Retina (tissue), 1 donor: Measurements from ENCODE around the gene ABCA7.
A peak's percentile ranks its signal among the peaks of the same experiment; 100 is the strongest.
"Not testable (repeated sequence)": the region's sequence is repeated elsewhere in the genome, so short reads cannot be mapped to it uniquely, and the experiment has no call there.

Source experiments
- DNase-seq: peaks from one replicate; pipeline ENCODE4 v3.0.0-alpha.2; 2016

The ABCA7 gene

DNA sequence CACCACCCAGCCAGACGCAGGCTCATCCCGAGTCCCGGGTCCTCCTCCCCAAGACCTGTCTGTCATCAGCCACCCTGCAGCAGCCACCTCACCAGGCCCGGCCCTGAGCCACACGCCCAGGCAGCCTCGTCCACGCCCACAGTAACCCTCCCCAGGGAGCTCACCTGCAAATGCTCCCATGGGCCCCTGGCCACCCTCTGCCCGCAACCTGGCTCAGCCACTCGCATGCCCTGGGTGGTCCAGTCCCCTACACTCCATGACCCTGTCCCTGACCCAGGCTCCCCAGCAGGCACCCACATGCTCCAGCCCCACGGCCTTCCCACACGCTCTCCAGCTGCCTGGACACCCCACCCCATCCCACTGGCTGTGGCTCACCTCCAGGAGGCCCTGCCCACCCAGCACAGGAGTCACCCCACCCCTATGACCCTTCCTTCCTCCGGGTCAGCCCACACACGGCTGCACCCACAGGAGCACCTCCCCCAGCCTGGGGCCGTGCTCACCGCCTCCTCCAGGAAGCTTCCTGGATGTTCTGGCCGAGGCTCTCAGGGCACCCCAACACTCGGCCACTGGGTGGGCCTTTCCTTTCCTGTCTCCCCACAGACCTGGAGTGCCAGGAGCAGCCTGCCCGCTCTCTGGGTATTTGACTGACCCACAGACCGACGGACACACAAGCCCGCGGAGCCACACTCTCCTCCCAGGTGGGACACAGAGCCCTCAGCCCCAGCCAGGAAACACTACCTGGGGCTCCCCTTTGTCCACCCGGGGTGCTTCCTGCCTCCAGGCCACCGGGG is 22.6 kb upstream of the ABCA7 start:
- DNase-seq = no peak

DNA sequence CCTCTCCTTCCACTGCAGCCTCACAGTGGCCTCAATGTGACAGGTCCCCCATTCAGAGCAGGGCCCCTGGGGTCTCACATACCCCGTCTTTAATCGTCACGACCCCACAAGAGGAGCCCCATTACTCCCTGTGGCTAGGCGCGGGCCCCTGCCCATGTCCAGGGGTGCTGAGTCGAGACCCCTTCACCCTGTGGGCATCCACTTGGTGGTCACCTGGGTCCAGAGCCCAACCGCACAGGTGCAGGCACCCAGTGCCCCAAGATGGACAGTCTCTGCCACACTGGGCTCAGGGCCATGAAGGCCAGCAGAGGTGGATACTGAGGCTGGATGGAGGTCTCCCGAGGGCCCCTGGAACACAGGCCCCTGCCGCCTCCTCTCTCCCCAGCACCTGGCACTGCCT is 22.0 kb upstream of the ABCA7 start:
- DNase-seq = no peak

DNA sequence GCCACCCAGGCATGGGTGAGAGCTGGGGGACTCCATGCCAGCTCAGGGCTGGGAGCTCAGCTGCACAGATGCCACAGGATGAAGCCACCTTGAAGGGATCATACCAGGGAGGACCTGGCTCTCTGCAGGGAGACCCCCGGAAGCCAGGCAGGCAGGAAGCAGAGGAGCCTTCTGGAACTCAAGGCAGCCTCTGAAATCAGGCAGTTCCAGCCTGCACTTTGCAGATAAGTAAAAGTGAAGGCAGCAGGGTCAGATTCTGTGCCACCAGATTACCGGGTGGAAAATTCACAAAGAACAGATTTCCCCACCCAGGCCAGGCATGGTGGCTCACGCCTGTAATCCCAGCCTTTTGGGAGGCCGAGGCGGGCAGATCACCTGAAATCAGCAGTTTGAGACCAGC is 21.5 kb upstream of the ABCA7 start:
- no peak for DNase-seq

DNA sequence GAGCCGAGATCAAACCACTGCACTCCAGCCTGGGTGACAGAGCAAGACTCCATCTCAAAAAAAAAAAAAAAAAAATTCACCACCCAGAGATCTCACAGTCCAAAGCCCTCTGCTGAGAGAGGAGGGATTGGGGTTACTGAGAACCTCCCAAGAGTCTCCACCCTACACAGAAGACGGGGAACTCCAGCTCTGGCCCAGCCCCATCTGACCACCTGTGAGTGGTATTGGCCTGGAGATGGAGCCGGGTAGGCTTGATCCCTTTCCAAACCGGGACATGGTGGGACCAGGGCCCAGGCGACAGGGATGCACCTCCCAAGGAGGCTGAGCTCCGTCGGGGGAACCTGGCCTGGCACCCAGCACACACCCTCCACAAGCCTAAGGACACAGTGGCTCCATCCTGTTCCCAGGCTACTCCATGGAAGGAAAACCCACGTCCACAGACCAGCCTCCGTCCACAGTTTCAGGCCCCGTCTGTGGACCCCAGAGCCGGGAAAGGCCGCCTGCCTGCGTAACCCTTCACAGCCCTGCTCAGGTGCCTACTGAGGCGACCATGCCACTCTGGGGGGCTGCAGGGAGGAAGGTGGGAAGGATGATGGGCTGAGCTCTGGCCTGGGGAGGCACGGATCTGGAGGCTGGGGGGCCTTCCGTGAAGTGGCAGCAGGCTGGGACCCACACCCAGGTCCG is 20.8 kb upstream of the ABCA7 start:
- DNase-seq = no peak

DNA sequence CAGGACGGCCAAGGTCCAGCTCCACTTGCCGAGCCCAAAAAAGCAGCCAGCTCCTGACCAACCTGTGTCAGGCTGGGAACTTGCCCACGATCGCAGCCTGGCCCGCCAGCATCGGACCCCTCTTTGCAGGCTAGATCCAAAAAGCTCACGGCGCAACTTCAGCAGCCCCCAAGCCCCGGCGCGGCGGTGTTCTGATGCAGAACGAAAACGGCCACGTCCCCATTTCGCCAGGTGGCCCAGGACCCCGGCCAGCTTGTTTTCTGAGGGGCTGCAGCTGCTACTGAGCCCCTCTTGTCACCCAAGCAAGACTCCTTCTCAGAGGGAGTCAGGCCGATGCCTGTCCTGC is 20.3 kb upstream of the ABCA7 start:
- no peak for DNase-seq

DNA sequence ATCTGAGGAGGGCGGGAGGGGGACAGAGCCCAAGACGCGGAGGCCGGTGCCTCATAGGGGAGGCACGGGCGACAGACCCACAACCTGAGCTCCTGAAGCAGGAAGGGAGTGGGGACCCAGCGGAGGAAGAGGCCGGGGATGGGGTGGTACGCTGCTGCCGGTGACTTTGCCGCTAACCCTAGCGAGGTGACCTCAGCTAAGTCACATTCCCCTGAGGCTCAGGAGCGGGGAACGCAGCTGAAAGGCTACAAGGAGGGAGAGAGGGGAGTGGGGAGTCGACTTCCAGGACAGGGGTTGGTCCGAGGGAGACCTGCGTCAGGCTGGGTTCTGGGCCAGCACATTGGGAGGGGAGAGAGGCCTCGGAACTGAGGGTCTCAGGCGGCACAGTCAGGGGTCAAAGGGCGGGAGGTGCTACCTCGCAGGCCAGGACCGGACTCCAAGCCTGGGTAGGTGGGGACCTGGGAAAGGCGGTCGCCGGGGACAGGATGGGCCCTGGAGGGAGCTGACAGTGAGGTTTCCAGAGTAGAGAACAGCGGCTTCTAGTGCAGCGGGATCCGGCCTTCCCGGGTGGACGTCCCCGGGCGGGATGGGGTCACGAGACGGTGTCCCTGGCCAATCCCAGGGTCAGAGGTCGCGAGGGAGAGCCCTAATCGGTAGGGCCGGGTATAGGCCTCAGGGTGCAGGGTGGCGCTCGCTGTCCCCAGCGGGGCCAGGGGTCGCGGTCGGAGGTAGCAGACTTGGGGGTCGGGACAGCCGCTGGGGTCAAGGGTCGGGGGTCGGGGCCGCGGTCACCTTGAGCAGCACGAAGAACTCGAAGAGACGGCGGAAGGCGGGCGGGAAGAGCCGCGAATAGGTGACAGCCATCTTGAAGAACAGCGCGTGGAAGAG is 19.7 kb upstream of the ABCA7 start:
- no peak for DNase-seq

DNA sequence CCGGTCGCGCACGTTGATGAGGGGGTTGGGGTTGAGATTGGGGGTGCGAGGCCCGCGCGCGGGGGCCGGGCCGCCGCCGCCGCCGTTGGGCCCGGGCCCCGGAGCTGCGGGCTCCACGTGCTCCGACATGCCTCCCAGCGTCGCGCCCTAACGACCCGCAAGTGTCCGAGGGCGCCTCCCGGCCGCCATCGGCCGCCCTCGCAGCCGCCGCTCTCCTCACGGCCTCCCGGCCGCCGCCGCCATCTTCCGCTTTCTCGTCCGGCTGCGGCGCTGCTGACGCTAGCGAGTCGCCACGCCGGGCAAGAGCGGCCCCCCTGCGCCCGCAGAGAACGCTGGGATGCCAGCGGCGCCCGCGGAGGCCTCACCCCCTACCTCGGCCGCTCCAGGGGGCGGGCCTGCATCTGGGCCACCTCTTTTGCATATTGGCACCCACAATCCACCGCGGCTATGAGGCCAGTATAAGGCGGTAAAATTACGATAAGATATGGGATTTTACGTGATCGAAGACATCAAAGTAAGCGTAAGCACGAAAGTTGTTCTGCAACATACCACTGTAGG is 19.0 kb upstream of the ABCA7 start, which contains the start of gene TMEM259:
Gene TMEM259 (minus strand): TSS at position 256 of the 558 bp plus-strand sequence. CDS start 127 bp downstream, at position 129.
- DNase-seq = peak; percentile 98

DNA sequence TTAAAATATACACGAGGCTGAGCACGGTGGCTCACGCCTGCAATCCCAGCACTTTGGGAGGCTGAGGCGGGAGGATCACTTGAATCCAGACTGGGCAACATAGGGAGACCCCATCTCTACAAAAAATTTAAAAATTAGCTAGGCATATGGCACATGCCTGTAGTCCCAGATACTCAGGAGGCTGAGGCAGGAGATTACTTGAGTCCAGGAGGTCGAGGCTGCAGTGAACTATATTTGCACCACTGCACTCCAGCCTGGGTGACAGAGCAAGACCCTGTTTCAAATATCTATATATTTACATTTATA is 16.1 kb upstream of the ABCA7 start:
- not testable (repeated sequence) for DNase-seq

DNA sequence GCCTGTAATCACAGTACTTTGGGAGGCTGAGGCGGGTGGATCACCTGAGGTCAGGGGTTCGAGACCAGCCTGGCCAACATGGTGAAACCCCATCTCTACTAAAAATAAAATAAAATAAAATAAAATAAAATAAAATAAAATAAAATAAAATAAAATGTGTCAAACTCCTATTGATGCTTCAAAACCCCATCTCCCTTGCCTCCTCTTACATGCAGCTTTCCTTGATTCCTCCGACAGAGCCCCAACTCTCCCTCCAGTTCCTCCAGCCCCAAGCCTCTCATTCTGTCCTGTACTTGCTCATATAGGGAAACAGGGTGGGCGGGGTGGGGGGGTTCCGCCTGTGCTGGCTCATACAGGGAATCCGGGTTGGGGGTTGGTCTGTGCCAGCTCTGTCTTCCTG is 14.8 kb upstream of the ABCA7 start:
- not testable (repeated sequence) for DNase-seq

DNA sequence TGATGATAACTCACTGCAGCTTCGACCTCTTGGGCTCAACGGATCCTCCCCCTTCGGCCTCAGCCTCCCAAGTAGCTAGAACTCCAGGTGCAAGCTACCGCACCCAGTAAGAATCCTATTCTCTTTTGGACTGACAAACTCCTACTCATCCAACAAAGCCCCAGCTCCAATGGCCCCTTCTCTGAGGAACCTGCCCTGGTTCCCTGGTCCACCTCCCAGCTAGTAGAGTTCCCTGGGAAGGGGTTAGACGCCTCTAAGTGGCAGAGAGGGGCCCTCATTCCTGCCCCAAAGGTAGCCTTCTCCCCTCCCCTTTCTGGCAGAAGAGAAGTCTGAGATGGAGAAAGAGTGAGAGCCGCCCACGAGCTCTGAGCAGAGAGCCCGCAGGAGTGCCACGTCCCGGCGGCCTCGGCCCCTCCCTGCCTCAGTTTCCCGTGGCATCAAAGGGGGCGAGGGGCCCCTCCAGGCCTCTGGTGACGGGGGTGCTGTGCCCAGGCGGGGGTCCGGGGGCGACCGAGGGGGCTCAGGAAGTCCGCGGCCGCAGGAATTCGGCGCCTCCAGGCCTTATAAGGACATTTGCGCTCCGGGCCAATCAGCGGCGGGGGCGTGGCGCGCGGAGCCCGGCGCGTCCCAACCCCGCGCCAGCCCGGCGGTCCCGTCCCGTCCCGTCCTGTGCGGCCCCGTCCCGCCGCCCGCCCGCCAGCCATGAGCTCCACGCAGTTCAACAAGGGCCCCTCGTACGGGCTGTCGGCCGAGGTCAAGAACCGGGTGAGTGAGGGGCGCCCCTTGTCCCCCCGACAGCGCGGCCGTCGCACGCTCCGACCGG is 13.7 kb upstream of the ABCA7 start, which contains the start of gene CNN2:
Gene CNN2 (plus strand): TSS at position 649 of the 823 bp plus-strand sequence. CDS start 54 bp downstream, at position 703.
- DNase-seq = peak; percentile 43

DNA sequence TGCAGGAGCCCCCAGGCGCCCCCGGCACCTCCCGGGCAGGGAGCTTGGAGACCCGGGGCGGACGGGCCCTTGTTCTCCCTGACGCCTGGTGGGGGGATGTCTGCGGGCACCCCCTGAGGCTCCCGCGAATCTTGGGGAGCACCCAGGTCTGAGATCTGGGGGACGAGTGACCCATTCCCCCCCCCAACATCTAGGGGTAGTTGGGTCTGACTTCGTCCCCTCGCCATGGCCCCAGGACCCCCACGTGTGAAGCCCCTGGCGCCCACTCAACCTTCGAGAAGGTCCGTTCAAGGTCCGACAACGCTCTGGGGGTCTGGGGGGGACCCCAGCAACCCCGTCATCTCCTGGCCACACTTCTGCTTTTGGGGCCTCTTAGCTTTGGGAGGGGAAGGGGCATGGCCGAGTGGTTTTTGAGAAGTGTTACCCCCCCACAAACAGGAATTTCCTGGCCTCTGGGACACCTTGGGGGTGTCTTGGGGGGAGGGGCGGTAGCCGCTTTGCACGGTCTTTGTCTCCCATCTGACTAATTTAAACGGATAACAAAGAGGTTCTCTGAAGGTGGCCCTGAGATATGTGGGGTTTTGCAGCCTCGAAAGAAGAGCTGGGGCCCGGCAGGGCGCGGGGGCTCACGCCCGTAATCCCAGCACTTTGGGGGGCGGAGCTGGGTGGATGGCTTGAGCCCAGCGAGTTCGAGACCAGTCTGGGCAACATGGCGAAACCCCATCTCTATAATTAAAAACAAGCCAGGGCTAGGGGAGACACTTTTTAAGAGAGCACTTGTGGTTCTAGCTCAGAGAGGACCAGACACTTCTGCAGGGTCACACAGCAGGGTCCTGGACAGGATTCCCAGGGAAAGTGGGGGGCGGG is 12.9 kb upstream of the ABCA7 start:
- peak; percentile 73 for DNase-seq

DNA sequence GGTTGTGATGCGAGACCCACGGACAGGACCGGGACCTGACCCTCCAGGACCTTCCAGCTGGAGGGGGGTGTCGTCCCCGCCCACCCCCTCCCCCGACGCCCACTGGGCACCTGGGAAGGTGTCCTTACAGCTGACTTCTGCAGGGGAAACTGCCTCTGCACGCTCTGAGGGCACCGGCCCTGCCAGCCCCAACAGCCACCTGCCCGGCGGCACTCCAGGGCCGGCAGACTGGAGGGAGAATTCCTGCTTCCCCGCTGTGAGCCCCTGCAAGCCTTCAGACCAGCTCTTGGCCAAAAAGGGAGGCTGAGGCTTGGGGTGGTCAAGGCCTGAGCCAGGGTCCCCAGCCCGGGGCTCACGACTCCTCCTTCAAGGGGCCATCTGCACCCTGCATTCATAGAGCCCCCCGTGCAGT is 12.3 kb upstream of the ABCA7 start:
- DNase-seq = peak; percentile 49

DNA sequence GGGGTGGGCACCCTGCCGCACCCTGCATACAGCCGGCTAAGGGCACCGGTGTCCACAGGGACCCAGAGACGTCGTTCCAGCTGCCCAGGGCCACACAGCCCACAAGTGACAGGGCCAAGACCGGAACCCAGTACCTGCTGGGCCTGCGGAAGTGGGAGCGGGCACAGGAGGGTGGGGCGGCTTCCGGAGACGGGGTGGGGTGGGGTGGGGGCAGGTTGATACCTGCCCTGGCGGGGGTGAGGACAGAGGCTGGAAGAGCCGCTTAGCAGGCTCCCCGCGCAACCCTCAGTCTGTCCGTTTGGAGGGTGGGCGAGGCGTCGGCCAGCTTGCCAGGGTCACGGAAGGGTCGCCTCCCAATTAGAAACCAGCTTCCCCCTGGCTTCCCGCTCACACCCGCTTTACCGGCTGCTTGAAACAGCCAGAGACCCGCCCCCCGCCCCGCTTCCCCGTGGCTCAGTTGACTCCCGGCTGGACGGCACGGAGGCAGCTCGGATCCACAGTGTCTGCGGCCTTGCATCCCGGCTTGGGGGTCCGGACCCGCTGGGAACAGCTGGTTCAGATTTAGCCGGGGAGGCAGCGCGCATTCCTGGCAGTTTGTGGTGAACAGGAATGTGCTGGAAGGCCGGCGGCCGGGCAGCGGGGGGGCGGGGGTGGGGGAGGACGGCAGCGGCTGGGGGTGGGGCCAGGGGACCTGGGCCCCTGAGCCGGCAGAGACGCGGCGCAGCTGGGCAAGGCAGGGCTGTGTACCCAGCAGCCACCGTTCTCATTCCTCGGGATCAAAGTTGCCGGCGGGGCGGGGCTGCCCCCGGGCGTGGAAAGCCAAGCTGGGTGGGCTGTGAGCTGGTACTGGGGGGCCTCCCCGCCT is 11.6 kb upstream of the ABCA7 start:
- DNase-seq = peak; percentile 77

DNA sequence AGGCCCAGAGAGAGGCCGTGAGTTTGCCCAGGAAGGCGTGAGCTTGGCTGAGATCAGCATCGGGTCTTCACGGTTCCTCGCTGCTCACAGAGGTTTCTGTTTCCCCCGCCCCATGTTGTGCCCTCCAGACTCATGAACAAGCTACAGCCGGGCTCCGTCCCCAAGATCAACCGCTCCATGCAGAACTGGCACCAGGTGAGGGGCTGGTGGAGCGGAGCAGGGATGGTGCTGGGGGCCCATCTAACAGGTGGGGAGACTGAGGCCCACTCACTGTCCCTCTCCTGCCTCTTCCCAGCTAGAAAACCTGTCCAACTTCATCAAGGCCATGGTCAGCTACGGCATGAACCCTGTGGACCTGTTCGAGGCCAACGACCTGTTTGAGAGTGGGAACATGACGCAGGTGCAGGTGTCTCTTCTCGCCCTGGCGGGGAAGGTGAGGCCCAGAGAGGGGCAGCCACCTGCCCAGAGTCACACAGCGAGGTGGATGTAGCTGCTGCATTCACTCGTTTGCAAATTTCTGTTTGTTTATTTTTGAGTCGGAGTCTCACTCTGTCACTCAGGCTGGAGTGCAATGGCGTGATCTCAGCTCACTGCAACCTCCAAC is 7.5 kb upstream of the ABCA7 start:
- no peak for DNase-seq

DNA sequence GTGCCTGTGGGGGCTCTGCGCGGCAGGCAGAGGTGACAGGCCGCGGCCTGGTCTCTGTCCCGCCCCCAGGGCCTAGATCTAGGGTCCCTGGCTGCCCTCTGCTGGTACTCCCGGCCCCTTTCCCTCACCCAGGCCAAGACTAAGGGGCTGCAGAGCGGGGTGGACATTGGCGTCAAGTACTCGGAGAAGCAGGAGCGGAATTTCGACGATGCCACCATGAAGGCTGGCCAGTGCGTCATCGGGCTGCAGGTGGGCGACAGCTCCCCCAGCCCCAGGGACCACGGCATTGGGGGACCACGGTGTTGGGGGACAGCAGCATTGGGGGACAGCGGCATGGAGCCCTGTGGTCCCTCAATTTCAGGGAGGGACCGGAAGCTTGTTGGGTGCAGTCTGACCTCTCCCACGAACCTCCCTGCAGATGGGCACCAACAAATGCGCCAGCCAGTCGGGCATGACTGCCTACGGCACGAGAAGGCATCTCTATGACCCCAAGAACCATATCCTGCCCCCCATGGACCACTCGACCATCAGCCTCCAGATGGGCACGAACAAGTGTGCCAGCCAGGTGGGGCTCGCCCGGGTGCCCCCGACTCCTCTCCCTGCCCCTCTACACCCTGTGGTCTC is 3.8 kb upstream of the ABCA7 start:
- no peak for DNase-seq

DNA sequence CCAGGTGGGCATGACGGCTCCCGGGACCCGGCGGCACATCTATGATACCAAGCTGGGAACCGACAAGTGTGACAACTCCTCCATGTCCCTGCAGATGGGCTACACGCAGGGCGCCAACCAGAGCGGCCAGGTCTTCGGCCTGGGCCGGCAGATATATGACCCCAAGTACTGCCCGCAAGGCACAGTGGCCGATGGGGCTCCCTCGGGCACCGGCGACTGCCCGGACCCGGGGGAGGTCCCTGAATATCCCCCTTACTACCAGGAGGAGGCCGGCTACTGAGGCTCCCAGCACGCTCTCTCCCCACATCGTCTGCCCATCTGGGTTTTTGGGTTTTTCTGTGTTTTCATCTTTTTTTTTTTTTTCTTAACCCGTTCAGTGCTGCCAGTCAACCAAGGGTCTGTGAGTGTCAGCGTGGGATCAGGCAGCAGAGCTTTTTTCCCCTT is 2.3 kb upstream of the ABCA7 start:
- no peak for DNase-seq

DNA sequence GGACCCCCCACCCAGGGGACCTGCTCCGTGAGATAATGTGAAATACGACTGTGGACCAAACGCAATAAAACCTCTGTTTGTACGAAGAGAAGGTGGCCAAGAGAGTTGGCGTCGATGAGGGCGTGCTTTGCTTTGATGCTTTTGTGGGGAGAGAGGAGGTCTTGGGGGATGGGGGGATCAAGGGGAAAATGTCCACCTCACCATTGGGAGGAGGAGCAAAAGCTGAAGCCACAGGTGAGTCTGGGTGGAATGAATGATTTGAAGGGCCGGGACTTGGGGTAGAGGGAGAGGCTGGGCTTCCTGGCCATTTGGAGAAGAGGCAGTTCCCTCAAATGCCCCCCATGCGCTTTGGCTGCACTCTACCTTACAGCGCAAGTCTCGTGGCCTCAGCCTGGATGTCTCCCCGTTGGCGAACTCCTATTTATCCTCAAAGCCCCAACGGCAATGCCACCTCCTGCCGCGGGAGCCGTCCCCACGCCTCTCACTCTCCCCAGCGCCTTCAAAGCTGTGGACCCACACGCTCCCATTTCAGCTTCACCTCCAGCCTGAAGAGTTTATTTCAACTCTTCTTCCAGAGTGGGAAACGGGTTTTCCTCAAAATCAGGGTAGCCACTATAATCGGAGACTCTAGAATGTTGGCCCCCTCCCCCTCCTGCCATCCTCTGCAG is 795 bp upstream of the ABCA7 start:
- no peak for DNase-seq

DNA sequence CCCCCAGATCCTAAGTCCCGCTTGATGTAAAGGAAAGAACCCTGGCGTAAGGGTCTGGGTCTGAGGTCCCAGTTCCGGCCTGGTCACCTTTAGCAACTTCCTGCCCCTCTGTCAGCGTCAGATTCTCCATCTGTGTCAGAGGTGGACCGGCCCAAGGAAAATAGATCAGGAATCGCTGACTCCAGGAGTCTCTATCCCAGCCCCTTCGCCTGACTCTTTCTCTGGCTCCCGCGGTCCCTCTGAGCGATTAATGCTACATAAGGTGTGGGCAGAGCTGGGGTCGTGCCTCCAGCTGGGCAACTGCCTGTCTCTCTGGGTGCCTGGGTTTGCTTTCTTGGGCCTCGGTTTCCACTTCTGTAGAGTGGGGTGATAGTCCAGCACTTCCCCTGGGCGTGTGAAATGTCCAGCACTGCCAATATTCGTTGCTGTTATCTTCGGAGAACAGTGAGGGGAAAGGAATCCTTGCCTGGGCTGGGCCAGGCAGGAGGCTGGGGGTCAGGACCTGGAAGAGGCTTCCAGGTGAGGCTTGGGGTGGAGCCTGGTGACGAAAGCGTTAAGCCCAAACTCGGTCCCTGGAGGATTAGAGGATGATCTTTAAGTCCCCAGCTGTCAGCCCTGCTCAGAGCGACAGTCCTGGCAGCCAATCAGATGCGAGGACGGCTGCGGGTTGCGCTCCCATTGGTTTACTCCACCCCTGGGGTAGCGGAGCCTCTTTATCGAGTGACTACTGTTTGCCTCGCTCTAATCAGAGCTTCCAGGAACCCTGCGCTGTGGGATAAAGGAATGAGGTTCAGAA is 767 bp downstream of the ABCA7 start:
- DNase-seq = peak; percentile 92
